GM12878 (cell line): ENCODE measurements around the gene ABCB10. TPM values are rescaled to one million over a fixed set of nuclear protein-coding genes. Genes with fewer than 3 reads are reported as not detected.

Experiments
- ATAC-seq: fragments of 200-7000 bp; cut with Tn5 transposase; 3 replicates; pipeline ENCODE4 v1.9.1; 2020; ENCODE audit warnings: mild to moderate bottlenecking, moderate library complexity
- BruUV-seq: library from RNA; stranded (reverse); fragments of 400-500 nt; replicated peaks from 2 replicates; lab custom pipeline; 2021; lab: Mats Ljungman, UMichigan
- CTCF ChIA-PET: fragments of 300-600 bp; sonication (Branson Sonifier 250); formaldehyde crosslinking; extraction: SDS; loops from one replicate; lab custom pipeline; 2021; ENCODE audit warnings: inconsistent platforms; lab: Yijun Ruan, JAX
- POLR2A ChIA-PET: fragments of 350-600 bp; formaldehyde crosslinking; extraction: SDS; loops from one replicate; lab custom pipeline; 2021; ENCODE audit warnings: inconsistent platforms; lab: Charles Lee
- RAD21 ChIA-PET: fragments of 300-600 bp; sonication (Branson Sonifier 250); formaldehyde crosslinking; loops from one replicate; lab custom pipeline; 2023; ENCODE audit warnings: antibody characterized with exemption; ENCODE audit not compliant: unreplicated experiment; lab: Charles Lee
- SMC1A ChIA-PET: fragments of 300-600 bp; sonication (Branson Sonifier 250); formaldehyde crosslinking; loops from one replicate; lab custom pipeline; 2023; ENCODE audit not compliant: unreplicated experiment, uncharacterized antibody; lab: Charles Lee
- DNase-seq: peaks from one replicate; pipeline ENCODE4 v3.0.0-alpha.2; 2011; ENCODE audit warnings: low read depth, low spot score
- FAIRE-seq: peaks from 3 replicates; lab custom pipeline; 2011; peaks lifted over from hg19 to GRCh38; lab: Jason Lieb, UNC
- H2AFZ ChIP-seq: 2 replicates; pipeline ENCODE4 v1.6.0; 2011; ENCODE audit warnings: low read depth, low read length, control low read depth; ENCODE audit not compliant: control insufficient read depth
- H3K27ac ChIP-seq: 2 replicates; pipeline ENCODE4 v1.5.1; 2011; ENCODE audit warnings: control low read depth; ENCODE audit not compliant: control insufficient read depth, insufficient read depth
- H3K27me3 ChIP-seq, 2 experiments: replicated peaks in 1 of 2; 2 replicates each; pipeline versions ENCODE4 v1.6.0 to v1.6.1; 2011; ENCODE audit warnings: low read length in 1 of 2; ENCODE audit not compliant: control insufficient read depth in 2 of 2, insufficient read depth in 2 of 2
- H3K36me3 ChIP-seq, 2 experiments: 2 replicates each; pipeline ENCODE4 v1.5.1; 2011; ENCODE audit warnings: low read length in 1 of 2; ENCODE audit not compliant: control insufficient read depth in 2 of 2, insufficient read depth in 2 of 2
- H3K4me1 ChIP-seq: 2 replicates; pipeline ENCODE4 v1.6.1; 2011; ENCODE audit warnings: mild to moderate bottlenecking, low read length, moderate library complexity, mixed read lengths; ENCODE audit not compliant: control insufficient read depth, insufficient read depth
- H3K4me2 ChIP-seq: 2 replicates; pipeline ENCODE4 v1.6.0; 2011; ENCODE audit warnings: control low read depth; ENCODE audit not compliant: control insufficient read depth, insufficient read depth
- H3K4me3 ChIP-seq: fragments of 200-600 bp; sonication (generic); 2 replicates; pipeline ENCODE4 v1.5.1; 2016
- H3K79me2 ChIP-seq: 2 replicates; pipeline ENCODE4 v1.6.0; 2011; ENCODE audit warnings: low read length; ENCODE audit not compliant: control insufficient read depth, insufficient read depth
- H3K9ac ChIP-seq: 2 replicates; pipeline ENCODE4 v1.8.0; 2011; ENCODE audit warnings: low read length, control low read depth, mixed read lengths; ENCODE audit not compliant: control insufficient read depth, insufficient read depth
- H3K9me3 ChIP-seq: replicated peaks from 3 replicates; pipeline ENCODE4 v1.5.1; 2011; ENCODE audit warnings: mild to moderate bottlenecking, low read length; ENCODE audit not compliant: control insufficient read depth, insufficient read depth
- H4K20me1 ChIP-seq: 2 replicates; pipeline ENCODE4 v1.6.0; 2011; ENCODE audit not compliant: control insufficient read depth, insufficient read depth
- FOS ChIP-seq: IDR thresholded peaks from 3 replicates; pipeline ENCODE4 v1.6.1; 2011; ENCODE audit warnings: borderline replicate concordance; ENCODE audit not compliant: insufficient read length; ENCODE audit errors: extremely low read depth
- IKZF2 ChIP-seq, 2 experiments: fragments of 450-650 bp; IDR thresholded peaks; 2 replicates each; pipeline ENCODE4 v1.6.1; 2017; ENCODE audit warnings: mild to moderate bottlenecking in 2 of 2, moderate library complexity in 2 of 2
- IRF4 ChIP-seq: IDR thresholded peaks from 2 replicates; pipeline ENCODE4 v1.6.1; 2011; ENCODE audit warnings: low read depth, low read length
- JUNB ChIP-seq: IDR thresholded peaks from 2 replicates; pipeline ENCODE4 v1.6.1; 2016; ENCODE audit warnings: antibody characterized with exemption, mild to moderate bottlenecking
- NFYA ChIP-seq: IDR thresholded peaks from 2 replicates; pipeline ENCODE4 v1.6.1; 2011; ENCODE audit warnings: low read depth, mild to moderate bottlenecking, low read length, improper control_type of control experiment, borderline replicate concordance
- PAX8 ChIP-seq: fragments of 450-650 bp; IDR thresholded peaks from 2 replicates; pipeline ENCODE4 v1.6.1; 2017; ENCODE audit warnings: mild to moderate bottlenecking, moderate library complexity
- PML ChIP-seq: IDR thresholded peaks from 2 replicates; pipeline ENCODE4 v1.6.1; 2012; ENCODE audit warnings: low read length, inconsistent platforms
- RBBP5 ChIP-seq: fragments of 200-600 bp; sonication (generic); conservative IDR thresholded peaks from 2 replicates; pipeline ENCODE4 v1.6.1; 2016
- SMARCA5 ChIP-seq: fragments of 450-650 bp; IDR thresholded peaks from 2 replicates; pipeline ENCODE4 v1.6.1; 2017; ENCODE audit warnings: mild to moderate bottlenecking
- SP1 ChIP-seq: IDR thresholded peaks from one replicate; pipeline ENCODE4 v1.6.1; 2011; ENCODE audit warnings: low read depth, low read length
- TCF7 ChIP-seq: IDR thresholded peaks from 2 replicates; pipeline ENCODE4 v1.6.1; 2014; ENCODE audit warnings: antibody characterized with exemption, borderline replicate concordance
- ZNF384 ChIP-seq: IDR thresholded peaks from 2 replicates; pipeline ENCODE4 v1.6.1; 2012; ENCODE audit warnings: low read depth, mild to moderate bottlenecking, low read length, improper control_type of control experiment, borderline replicate concordance
- ZNF622 ChIP-seq: fragments of 450-650 bp; IDR thresholded peaks from 2 replicates; pipeline ENCODE4 v1.6.1; 2017; ENCODE audit warnings: mild to moderate bottlenecking, inconsistent platforms
- WGBS: methylation state at CpG from one replicate; pipeline ENCODE4 v1.1.6; 2016; ENCODE audit warnings: low lambda C conversion rate; ENCODE audit not compliant: insufficient replicate concordance, insufficient coverage; ENCODE audit errors: missing lambda C conversion rate; 5-methylcytosine and 5-hydroxymethylcytosine counted together
- in situ Hi-C: fragments of 300-500 bp; cut with MboI; formaldehyde crosslinking; loops from 9 replicates; pipeline ENCODE4 v1.14.3; 2018; ENCODE audit warnings: mixed read lengths
- intact Hi-C: fragments of 100-400 bp; cut with micrococcal nuclease; formaldehyde crosslinking; loops from one replicate; pipeline ENCODE4 v1.14.2; 2022; ENCODE audit not compliant: unreplicated experiment
- polyA plus RNA-seq, 11 experiments: library from polyadenylated mRNA; depleted of rRNA in 4 of 11; unstranded in 6 of 11; stranded (reverse) in 5 of 11; fragments of >200 nt; fragmentation: Nextera tagmentation in 4 of 11; fragmentation: Illumina TruSeq in 1 of 11; extraction: Ambion mirVana in 4 of 11; extraction: Trizol in 1 of 11; gene quantifications; 1 replicate in 1 of 11; 2 replicates in 10 of 11; pipeline versions ENCODE4 v1.2.1 to v1.2.3, GENCODE V29; 2011 to 2016; ENCODE audit warnings: inconsistent platforms in 2 of 11, missing spikeins in 2 of 11, low read depth in 1 of 11
- total RNA-seq, 4 experiments: library from RNA; depleted of rRNA in 3 of 4; stranded (reverse); fragments of >200 nt in 3 of 4; fragmentation: Illumina TruSeq in 1 of 4; extraction: Trizol in 1 of 4; gene quantifications; 2 replicates each; pipeline versions ENCODE4 v1.2.1 to v1.2.3, GENCODE V29; 2013 to 2021
- TF ChIP-seq, protein P1 (sequence below): IDR thresholded peaks from 2 replicates; pipeline ENCODE4 v1.6.1; 2011; ENCODE audit warnings: borderline replicate concordance, low read depth, mild to moderate bottlenecking, moderate library complexity, low read length; ENCODE audit not compliant: insufficient read depth, poor library complexity, severe bottlenecking
- TF ChIP-seq, protein P2 (sequence below): IDR thresholded peaks from 2 replicates; pipeline ENCODE4 v1.6.1; 2012; ENCODE audit warnings: low read length, inconsistent platforms

ABCB10 gene
- total and polyA plus RNA-seq, 10 of the 15 experiments (the other 5 are each of a cell fraction or from before 2014, with no cell fraction given) = 8.0 to 30.5 (median 16.7) TPM

DNA sequence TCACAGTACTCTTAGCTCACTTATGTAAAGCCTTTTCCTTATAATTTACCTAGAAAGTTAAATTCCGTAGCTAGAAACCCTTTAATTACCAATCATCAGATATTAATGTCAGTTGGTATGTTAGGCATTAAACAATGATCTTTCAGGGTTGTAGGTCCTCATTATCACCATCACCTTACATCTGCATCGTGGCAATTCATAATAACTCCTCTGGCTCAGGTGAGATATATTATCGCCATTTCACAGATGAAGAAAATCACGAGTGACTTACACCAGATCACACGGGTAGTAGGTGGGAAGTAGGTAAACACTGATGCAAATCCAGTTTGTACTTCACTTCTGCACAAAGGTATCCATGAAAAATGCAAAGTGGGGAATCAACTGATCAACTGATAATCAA is 51.0 kb downstream of the ABCB10 start:
- in situ Hi-C loops (no loop called here), intact Hi-C loops (no loop called here)
- peak; percentile 5 for ATAC-seq
- DNase-seq = no peak
- peak overlapping the region; percentile 96 for H3K9ac ChIP-seq
- H3K4me2 ChIP-seq = peak overlapping the region; percentile 82
- ChIA-PET CTCF (interaction anchor here (1.1 to 3.8 kb wide), 5 partner anchors 20 to 249 kb away, joined by 4 to 21 read pairs (median 7); partner anchors contain the start of gene ABCB10), POLR2A (interaction anchor here (1.2 kb wide), 1 partner anchor 12 kb away, joined by 3 read pairs; no protein-coding TSS in a partner anchor), RAD21 (interaction anchor here (1.2 kb wide), 1 partner anchor 26 kb away, joined by 3 read pairs; no protein-coding TSS in a partner anchor), SMC1A (interaction anchor here (0.5 to 1.7 kb wide), 4 partner anchors 27 to 670 kb away, joined by 3 to 5 read pairs (median 4); no protein-coding TSS in a partner anchor)
- peaks cover 9% of the 10 kb centered on the region for H3K4me1 ChIP-seq
- H3K79me2 ChIP-seq = peaks cover 22% of the 10 kb centered on the region
- H3K4me3 ChIP-seq = peak overlapping the region; percentile 93
- H3K9me3 ChIP-seq = no peaks in the 10 kb centered on the region
- FAIRE-seq = no peak
- BruUV-seq = no TSS peak
- H3K36me3 ChIP-seq = no peaks in the 10 kb centered on the region; a peak in 1 of 4 replicates
- H3K27me3 ChIP-seq = no peaks in the 10 kb centered on the region
- H4K20me1 ChIP-seq = no peaks in the 10 kb centered on the region
- H3K27ac ChIP-seq = peak overlapping the region; percentile 83
- TF ChIP-seq, protein P1, sequence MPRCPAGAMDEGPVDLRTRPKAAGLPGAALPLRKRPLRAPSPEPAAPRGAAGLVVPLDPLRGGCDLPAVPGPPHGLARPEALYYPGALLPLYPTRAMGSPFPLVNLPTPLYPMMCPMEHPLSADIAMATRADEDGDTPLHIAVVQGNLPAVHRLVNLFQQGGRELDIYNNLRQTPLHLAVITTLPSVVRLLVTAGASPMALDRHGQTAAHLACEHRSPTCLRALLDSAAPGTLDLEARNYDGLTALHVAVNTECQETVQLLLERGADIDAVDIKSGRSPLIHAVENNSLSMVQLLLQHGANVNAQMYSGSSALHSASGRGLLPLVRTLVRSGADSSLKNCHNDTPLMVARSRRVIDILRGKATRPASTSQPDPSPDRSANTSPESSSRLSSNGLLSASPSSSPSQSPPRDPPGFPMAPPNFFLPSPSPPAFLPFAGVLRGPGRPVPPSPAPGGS = no peak
- no peak for TF ChIP-seq PAX8
- peak overlapping the region; percentile 97 for H2AFZ ChIP-seq
- 2% methylated on average over 5 of the region's 5 CpGs for WGBS

GRCh38 chr1:229506633-229507032 is 51.9 kb downstream of the ABCB10 start:
- RAD21 ChIA-PET = interaction anchor here (0.7 to 1.2 kb wide), 2 partner anchors 21 to 25 kb away, joined by 3 read pairs; no protein-coding TSS in a partner anchor
- no peak for TF ChIP-seq RBBP5
- no peak for TF ChIP-seq IKZF2 (IDR thresholded peaks at IDR 0.05)
- TF ChIP-seq NFYA = no peak
- no peak for TF ChIP-seq SP1
- TF ChIP-seq ZNF384 = no peak
- no peak for TF ChIP-seq JUNB
- no peak for TF ChIP-seq PML
- no peak for TF ChIP-seq SMARCA5
- TF ChIP-seq TCF7 = no peak
- no peak for TF ChIP-seq FOS
- TF ChIP-seq IRF4 = no peak
- TF ChIP-seq ZNF622 = no peak
- TF ChIP-seq, protein P2, sequence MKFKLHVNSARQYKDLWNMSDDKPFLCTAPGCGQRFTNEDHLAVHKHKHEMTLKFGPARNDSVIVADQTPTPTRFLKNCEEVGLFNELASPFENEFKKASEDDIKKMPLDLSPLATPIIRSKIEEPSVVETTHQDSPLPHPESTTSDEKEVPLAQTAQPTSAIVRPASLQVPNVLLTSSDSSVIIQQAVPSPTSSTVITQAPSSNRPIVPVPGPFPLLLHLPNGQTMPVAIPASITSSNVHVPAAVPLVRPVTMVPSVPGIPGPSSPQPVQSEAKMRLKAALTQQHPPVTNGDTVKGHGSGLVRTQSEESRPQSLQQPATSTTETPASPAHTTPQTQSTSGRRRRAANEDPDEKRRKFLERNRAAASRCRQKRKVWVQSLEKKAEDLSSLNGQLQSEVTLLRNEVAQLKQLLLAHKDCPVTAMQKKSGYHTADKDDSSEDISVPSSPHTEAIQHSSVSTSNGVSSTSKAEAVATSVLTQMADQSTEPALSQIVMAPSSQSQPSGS = no peak
- H3K36me3 ChIP-seq = no peaks in the 10 kb centered on the region; a peak in 1 of 4 replicates
- no peak for ATAC-seq
- H2AFZ ChIP-seq = no peak overlapping the region
- CTCF ChIA-PET = interaction anchor here (1.0 kb wide), 1 partner anchor 9 kb away, joined by 3 read pairs; no protein-coding TSS in a partner anchor
- H3K4me3 ChIP-seq = peak overlapping the region; percentile 93; the same call in 1 of the 2 replicates
- in situ Hi-C loops = no loop called here
- H3K9ac ChIP-seq = no peak overlapping the region; the same call in 1 of the 2 replicates
- FAIRE-seq = no peak
- SMC1A ChIA-PET = interaction anchor here (0.5 to 1.7 kb wide), 4 partner anchors 26 to 252 kb away, joined by 3 to 5 read pairs (median 4); no protein-coding TSS in a partner anchor
- peaks cover 22% of the 10 kb centered on the region for H3K79me2 ChIP-seq
- intact Hi-C loops = no loop called here
- peak overlapping the region; percentile 82 for H3K4me2 ChIP-seq
- H4K20me1 ChIP-seq = no peaks in the 10 kb centered on the region
- no peaks in the 10 kb centered on the region for H3K27me3 ChIP-seq
- H3K4me1 ChIP-seq = peaks cover 9% of the 10 kb centered on the region
- no peak for DNase-seq
- no TSS peak for BruUV-seq
- H3K27ac ChIP-seq = no peak overlapping the region
- no peaks in the 10 kb centered on the region for H3K9me3 ChIP-seq
- POLR2A ChIA-PET = no interaction called here
- WGBS = 80% methylated on average over 7 of the region's 8 CpGs
